Kidney epithelial cell (primary cell): ENCODE results near the gene RERE. TPM values are rescaled to one million over a fixed set of nuclear protein-coding genes. Genes with fewer than 3 reads are reported as not detected.

Source experiments
- DNase-seq: peaks from one replicate; pipeline ENCODE4 v3.0.0-alpha.2; 2010; ENCODE audit warnings: low read depth
- H3K27me3 ChIP-seq: 2 replicates; pipeline ENCODE4 v1.6.0; 2011; ENCODE audit warnings: low read length; ENCODE audit not compliant: control insufficient read depth, insufficient read depth
- H3K36me3 ChIP-seq: 2 replicates; pipeline ENCODE4 v1.5.1; 2011; ENCODE audit warnings: low read length; ENCODE audit not compliant: control insufficient read depth, insufficient read depth
- H3K4me3 ChIP-seq: 2 replicates; pipeline ENCODE4 v1.5.1; 2011; ENCODE audit warnings: low read depth, mild to moderate bottlenecking, control low read depth, low read length
- total RNA-seq: library from RNA; depleted of rRNA; stranded (reverse); fragments of >200 nt; gene quantifications from 2 replicates; pipeline ENCODE4 v1.2.3, GENCODE V29; 2015
- TF ChIP-seq, protein P1 (sequence below): IDR thresholded peaks from 2 replicates; pipeline ENCODE4 v1.5.1; 2011; ENCODE audit warnings: mild to moderate bottlenecking, moderate library complexity, low read length, control low read depth, inconsistent platforms; ENCODE audit not compliant: insufficient read depth, poor library complexity, severe bottlenecking

RERE gene
- total RNA-seq, 1 donor from 2014 or later, result 47.5 TPM

DNA sequence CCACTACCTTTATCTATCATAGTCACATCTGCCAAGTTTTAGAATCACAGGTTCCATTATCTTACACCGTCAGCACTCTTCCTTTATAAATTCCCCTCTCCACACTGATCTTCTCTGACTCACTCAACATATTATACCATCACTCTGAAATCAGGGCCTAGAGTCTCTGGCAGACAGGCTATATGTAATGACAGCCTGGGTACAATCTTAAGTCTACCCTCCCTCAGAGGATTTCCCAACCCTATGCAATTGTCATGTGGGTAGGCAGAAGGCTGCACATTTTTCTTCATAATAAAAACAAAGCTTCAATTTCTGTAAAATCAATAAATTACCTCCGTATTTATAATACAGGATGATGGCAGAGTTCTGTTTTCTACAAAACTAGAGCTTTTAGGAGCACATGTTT is 138.0 kb downstream of the RERE start:
- TF ChIP-seq, protein P1, sequence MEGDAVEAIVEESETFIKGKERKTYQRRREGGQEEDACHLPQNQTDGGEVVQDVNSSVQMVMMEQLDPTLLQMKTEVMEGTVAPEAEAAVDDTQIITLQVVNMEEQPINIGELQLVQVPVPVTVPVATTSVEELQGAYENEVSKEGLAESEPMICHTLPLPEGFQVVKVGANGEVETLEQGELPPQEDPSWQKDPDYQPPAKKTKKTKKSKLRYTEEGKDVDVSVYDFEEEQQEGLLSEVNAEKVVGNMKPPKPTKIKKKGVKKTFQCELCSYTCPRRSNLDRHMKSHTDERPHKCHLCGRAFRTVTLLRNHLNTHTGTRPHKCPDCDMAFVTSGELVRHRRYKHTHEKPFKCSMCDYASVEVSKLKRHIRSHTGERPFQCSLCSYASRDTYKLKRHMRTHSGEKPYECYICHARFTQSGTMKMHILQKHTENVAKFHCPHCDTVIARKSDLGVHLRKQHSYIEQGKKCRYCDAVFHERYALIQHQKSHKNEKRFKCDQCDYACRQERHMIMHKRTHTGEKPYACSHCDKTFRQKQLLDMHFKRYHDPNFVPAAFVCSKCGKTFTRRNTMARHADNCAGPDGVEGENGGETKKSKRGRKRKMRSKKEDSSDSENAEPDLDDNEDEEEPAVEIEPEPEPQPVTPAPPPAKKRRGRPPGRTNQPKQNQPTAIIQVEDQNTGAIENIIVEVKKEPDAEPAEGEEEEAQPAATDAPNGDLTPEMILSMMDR, result no peak
- DNase-seq, result no peak
- H3K27me3 ChIP-seq, result no peaks in the 10 kb centered on the region
- H3K36me3 ChIP-seq, result no peaks in the 10 kb centered on the region
- no peak overlapping the region for H3K4me3 ChIP-seq

DNA sequence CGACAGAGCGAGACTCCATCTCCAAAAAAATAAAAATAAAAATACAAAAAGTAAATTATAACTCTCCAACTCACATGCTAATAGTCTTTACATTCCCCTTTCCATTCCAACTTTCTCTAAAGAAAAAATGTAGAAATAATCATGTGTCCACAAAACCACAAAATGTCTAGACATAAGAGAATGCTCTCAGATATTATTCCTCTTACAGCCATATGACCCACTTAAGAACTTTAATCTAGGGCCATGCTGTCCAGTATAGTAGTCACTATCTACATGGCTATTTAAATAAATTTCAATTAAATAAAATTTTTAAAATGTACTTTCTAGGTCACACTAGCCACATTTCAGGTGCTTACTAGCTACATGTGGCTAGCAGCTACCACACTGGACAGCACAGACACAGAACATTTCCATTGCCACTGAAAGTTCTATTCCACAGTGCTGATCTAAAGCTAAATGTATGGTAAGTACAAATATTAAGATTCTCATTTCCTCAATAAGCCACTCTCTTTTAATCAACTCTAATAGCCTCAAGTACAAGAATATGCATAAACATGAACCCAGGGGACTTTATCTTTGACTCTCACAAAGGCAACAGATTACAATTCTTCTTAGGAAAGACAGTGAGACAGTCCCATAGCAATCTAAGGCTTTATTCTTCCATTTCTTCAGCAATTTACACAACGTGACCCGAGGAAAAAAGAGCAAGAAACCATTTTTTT is 138.6 kb downstream of the RERE start:
- TF ChIP-seq, protein P1, result no peak
- DNase-seq, result no peak
- Histone ChIP-seq H3K36me3 (no peaks in the 10 kb centered on the region), H3K4me3 (no peak overlapping the region), H3K27me3 (no peaks in the 10 kb centered on the region)

DNA sequence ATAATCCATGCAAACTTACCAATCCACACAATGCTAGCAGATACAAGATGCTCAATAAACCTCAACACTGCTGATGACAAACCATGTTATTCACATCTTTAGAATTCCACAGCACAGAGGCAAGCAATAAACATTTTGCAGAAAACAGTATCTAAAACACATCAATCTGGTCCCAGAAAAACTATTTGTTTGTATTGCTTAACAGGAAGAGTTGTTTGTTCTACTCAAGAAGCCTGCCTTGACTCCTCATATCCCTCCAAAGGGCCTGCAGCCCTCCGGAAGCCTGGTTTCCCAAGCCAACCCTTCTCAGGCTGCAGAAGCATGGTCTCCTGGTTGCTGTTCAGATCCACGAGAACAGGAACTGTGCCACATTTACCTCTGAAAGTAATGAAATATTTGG is 139.7 kb downstream of the RERE start:
- H3K27me3 ChIP-seq, result no peaks in the 10 kb centered on the region

DNA sequence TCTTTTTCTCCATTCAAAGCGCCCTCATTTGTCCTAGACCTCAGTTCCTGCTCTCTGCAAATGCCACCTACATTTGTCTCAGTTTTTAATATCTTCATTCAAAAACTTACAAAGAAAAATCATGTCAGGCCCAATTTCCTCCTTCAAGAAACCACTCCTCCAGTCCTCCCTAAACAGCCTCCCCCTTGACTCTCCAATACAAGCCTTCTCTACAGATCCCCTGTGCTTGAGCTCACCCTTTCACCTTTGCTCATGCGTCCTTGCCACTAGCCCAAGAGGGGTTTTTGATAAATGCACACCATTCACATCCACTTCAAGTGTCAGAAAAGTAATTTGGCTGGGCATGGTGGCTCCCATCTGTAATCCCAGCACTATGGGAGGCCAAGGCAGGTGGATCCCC is 140.6 kb downstream of the RERE start:
- no peak for DNase-seq
- TF ChIP-seq, protein P1, result no peak
- Histone ChIP-seq H3K27me3 (no peaks in the 10 kb centered on the region), H3K4me3 (no peak overlapping the region), H3K36me3 (no peaks in the 10 kb centered on the region)

More for the DNA sequence above, 139.7 kb downstream of the RERE start:
- TF ChIP-seq, protein P1, result no peak
- Histone ChIP-seq H3K4me3 (no peak overlapping the region), H3K36me3 (no peaks in the 10 kb centered on the region)
- no peak for DNase-seq

DNA sequence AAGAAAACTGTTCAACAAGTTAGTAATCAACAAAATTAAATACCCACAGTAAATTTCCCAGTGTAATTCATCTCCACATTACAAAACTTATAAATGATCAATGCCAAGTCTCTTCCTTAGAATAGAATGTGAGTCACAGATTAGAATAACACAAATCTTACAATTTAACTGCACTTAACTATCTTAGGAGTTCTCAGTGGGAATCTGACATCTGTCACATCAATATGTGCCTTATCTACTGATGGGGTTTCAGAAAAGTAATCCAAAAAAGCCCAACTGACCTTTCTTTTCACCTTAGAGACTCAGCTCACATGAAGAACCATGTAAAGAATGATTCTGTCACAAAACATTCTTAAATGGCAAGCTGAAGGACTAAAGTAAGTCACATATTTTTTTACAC is 141.4 kb downstream of the RERE start:
- DNase-seq, result no peak
- H3K36me3 ChIP-seq, result no peaks in the 10 kb centered on the region
- H3K4me3 ChIP-seq, result no peak overlapping the region
- TF ChIP-seq, protein P1, result no peak
- no peaks in the 10 kb centered on the region for H3K27me3 ChIP-seq

DNA sequence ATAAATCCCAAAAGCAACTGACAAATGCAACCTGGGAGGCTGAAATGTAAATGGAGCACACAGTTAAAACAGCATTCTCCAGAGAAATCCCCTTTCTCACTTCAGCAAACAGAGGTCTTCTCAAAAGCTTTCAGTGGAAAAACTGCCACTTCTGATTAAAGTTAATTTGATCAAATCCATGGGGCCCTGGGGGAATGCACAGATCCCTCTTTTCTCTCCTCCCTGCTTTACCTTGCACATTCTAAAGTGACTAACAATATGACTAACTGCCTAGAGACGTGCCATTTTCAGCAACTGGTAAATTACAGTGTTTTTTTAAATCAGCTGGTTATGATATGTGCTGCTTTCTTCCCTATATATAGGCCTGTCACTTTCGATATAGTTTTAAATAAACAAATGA is 142.5 kb downstream of the RERE start:
- TF ChIP-seq, protein P1, result no peak
- Histone ChIP-seq H3K36me3 (no peaks in the 10 kb centered on the region), H3K27me3 (no peaks in the 10 kb centered on the region), H3K4me3 (no peak overlapping the region)
- DNase-seq, result no peak
